ENCODE results near the gene LRRC8C. TPM values are rescaled to one million over a fixed set of nuclear protein-coding genes. Genes with fewer than 3 reads are reported as not detected.

Gene LRRC8C
- total RNA-seq, 1 experiment from 2014 or later = 3.5 TPM

- H3K36me3 Mint-ChIP-seq (ENCODE audit: insufficient read depth, unreplicated experiment) = no peaks in the 10 kb centered on the region
- no peak for DNase-seq
- no peaks in the 10 kb centered on the region for H3K27me3 Mint-ChIP-seq (ENCODE audit: unreplicated experiment)
- intact Hi-C loops (cut with micrococcal nuclease; ENCODE audit: unreplicated experiment) = no loop called here
- no peak overlapping the region for H3K27ac Mint-ChIP-seq (ENCODE audit: unreplicated experiment)
- BruUV-seq (replicated peaks) = no TSS peak
- H3K9me3 Mint-ChIP-seq (ENCODE audit: low read depth, unreplicated experiment) = no peaks in the 10 kb centered on the region
- H3K4me1 Mint-ChIP-seq (ENCODE audit: low read depth, unreplicated experiment) = no peaks in the 10 kb centered on the region
- TF ChIP-seq, protein P1, sequence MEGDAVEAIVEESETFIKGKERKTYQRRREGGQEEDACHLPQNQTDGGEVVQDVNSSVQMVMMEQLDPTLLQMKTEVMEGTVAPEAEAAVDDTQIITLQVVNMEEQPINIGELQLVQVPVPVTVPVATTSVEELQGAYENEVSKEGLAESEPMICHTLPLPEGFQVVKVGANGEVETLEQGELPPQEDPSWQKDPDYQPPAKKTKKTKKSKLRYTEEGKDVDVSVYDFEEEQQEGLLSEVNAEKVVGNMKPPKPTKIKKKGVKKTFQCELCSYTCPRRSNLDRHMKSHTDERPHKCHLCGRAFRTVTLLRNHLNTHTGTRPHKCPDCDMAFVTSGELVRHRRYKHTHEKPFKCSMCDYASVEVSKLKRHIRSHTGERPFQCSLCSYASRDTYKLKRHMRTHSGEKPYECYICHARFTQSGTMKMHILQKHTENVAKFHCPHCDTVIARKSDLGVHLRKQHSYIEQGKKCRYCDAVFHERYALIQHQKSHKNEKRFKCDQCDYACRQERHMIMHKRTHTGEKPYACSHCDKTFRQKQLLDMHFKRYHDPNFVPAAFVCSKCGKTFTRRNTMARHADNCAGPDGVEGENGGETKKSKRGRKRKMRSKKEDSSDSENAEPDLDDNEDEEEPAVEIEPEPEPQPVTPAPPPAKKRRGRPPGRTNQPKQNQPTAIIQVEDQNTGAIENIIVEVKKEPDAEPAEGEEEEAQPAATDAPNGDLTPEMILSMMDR (IDR thresholded peaks at IDR 0.05; ENCODE audit: unreplicated experiment) = no peak
- CTCF ChIA-PET = interaction anchor here (0.6 kb wide), 1 partner anchor 97 kb away, joined by 4 read pairs; no protein-coding TSS in a partner anchor
- H3K4me3 Mint-ChIP-seq (ENCODE audit: low read depth, unreplicated experiment) = no peak overlapping the region
Observed at GRCh38 chr1:89686520-89686919, 53.6 kb downstream of the LRRC8C start.

DNA sequence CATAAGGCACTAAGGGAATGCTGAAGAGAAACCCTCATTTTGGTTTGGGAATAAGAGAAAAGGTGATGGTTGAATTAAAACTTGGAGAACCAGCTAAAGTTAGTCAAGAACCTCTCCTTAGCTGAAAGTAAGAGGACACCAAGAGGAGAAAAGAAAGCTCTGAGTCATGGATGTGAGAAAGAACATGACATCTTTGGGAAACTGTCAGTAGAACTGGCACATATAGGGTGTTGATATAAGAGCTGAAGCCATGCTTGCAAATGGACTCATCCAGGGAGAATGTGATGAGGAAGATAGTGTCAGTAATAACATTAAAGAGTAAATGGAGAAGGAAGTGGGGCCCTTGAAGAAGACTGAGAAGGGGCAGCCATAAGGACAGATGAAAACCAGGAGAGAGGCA lies 54.3 kb downstream of the LRRC8C start:
- Mint-ChIP-seq H3K9me3 (ENCODE audit: low read depth, unreplicated experiment) (no peaks in the 10 kb centered on the region), H3K4me1 (ENCODE audit: low read depth, unreplicated experiment) (no peaks in the 10 kb centered on the region), H3K4me3 (ENCODE audit: low read depth, unreplicated experiment) (no peak overlapping the region), H3K36me3 (ENCODE audit: insufficient read depth, unreplicated experiment) (no peaks in the 10 kb centered on the region), H3K27ac (ENCODE audit: unreplicated experiment) (no peak overlapping the region), H3K27me3 (ENCODE audit: unreplicated experiment) (no peaks in the 10 kb centered on the region)
- TF ChIP-seq, protein P1 (IDR thresholded peaks at IDR 0.05; ENCODE audit: unreplicated experiment) = no peak
- BruUV-seq (replicated peaks) = no TSS peak
- intact Hi-C loops (cut with micrococcal nuclease; ENCODE audit: unreplicated experiment) = no loop called here
- CTCF ChIA-PET = no interaction called here
- no peak for DNase-seq

DNA sequence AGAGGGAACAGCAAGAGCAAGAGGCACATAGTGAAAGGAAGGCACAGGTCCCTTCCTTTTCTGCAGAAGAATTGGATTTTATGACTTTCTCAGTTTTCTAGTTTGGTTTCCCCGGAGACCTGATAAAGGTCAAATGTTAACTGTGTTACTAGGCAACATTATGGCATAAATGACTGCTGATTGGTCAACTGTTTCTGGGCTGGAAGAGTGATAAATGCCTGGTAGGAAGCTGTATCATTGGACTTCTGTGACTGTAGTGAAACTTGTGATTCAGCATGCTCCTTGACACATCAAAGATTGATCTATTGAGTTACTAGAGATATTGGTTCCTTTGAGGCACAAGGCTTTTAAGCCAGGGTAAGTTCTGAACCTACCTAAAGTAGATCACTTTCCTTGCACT lies 55.7 kb downstream of the LRRC8C start:
- no TSS peak for BruUV-seq (replicated peaks)
- intact Hi-C loops (cut with micrococcal nuclease; ENCODE audit: unreplicated experiment) = no loop called here
- DNase-seq = no peak
- CTCF ChIA-PET = no interaction called here
- Mint-ChIP-seq H3K36me3 (ENCODE audit: insufficient read depth, unreplicated experiment) (no peaks in the 10 kb centered on the region), H3K4me3 (ENCODE audit: low read depth, unreplicated experiment) (no peak overlapping the region), H3K27ac (ENCODE audit: unreplicated experiment) (no peak overlapping the region), H3K9me3 (ENCODE audit: low read depth, unreplicated experiment) (no peaks in the 10 kb centered on the region), H3K27me3 (ENCODE audit: unreplicated experiment) (no peaks in the 10 kb centered on the region), H3K4me1 (ENCODE audit: low read depth, unreplicated experiment) (no peaks in the 10 kb centered on the region)
- TF ChIP-seq, protein P1 (IDR thresholded peaks at IDR 0.05; ENCODE audit: unreplicated experiment) = no peak

GRCh38 chr1:89689234-89689633 lies 56.3 kb downstream of the LRRC8C start:
- Mint-ChIP-seq H3K4me1 (ENCODE audit: low read depth, unreplicated experiment) (no peaks in the 10 kb centered on the region), H3K4me3 (ENCODE audit: low read depth, unreplicated experiment) (no peak overlapping the region), H3K9me3 (ENCODE audit: low read depth, unreplicated experiment) (no peaks in the 10 kb centered on the region), H3K27ac (ENCODE audit: unreplicated experiment) (no peak overlapping the region), H3K27me3 (ENCODE audit: unreplicated experiment) (no peaks in the 10 kb centered on the region), H3K36me3 (ENCODE audit: insufficient read depth, unreplicated experiment) (no peaks in the 10 kb centered on the region)
- no TSS peak for BruUV-seq (replicated peaks)
- TF ChIP-seq, protein P1 (IDR thresholded peaks at IDR 0.05; ENCODE audit: unreplicated experiment) = no peak
- DNase-seq = no peak
- CTCF ChIA-PET = no interaction called here
- intact Hi-C loops (cut with micrococcal nuclease; ENCODE audit: unreplicated experiment) = no loop called here

All from Calu3 (cell line).